Amniotic stem cell (primary cell): ENCODE data around the gene SVIL.
"Not testable (repeated sequence)": the region's sequence is repeated elsewhere in the genome, so short reads cannot be mapped to it uniquely, and the experiment has no call there.

Source experiments
- DNase-seq: peaks from one replicate; lab custom pipeline; 2025; lab: John Stamatoyannopoulos, UW

Gene SVIL

DNA sequence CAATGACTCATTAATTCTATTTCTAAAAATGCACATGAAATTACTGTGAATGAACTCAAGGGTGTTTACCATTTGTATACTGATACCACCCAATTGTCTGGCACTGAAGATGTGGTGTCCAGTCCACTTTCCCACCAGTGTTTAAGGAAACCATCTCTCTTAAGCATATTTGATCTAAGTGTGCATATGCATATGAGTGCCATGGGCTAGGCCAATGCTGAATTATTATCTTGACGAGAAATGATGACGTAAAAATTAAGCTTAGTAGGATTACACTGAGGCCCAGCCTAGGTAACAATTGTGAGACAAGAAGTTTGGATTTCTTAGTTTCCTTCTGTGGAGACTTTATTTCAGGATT, 59.7 kb downstream of the SVIL start:
- no peak for DNase-seq

DNA sequence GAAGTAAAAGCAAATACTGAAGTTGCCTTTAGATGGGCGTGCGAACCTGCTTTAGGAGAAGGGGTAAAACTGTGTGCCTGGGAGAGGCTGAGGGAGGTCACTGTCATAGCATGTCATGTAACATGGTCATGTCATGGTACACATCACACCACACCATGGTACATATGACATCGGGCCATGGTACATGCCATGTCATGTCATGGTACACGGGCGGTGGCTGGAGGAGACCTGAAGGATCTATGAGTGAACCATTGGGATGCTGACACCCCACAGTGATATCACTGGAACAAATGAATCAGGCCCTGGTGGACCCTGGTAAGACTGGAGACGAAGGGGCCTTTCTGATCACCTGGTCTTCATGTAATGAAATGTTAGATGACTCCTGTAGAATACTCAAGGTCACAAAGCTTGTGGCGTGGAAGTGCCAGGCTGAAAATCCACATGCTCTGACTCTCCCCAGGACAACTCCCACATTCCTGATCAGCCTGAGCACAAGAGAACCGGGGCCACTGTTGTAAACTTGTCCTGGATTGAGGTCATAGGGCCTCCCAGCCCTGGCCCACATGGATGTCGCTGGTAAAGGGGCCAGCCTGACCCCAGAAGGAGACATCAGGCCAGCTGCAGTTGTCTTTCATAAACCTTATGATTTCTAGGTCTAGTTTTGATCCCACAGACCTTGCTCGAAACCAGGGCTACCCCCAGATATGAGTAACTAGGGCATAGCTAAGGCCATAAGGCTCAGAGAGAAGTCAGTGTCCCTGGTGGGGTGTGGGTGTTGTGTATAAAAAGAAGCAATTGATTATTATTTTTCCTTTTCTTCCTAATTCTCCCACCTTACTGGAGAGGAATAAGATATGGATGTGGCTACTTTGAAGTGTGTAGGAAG, 60.3 kb downstream of the SVIL start:
- not testable (repeated sequence) for DNase-seq

DNA sequence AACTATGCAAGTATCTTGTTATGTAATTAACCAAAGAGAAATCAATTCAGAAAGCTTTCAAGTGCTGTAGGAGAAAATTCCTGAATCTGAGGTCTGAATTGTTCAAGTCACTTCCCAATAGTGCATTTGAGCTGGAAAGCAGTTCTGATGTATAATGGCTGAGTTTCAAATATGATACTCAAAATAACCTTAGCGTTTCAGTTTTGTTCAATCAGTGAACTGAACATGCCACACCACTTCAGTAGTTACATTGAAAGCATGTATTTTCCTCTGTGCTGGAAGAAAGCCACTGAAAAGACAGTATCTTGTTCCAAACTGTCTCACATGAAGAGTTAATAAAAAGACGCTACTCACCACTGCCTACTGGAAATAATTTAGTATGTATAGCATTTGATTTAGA, 64.5 kb downstream of the SVIL start:
- not testable (repeated sequence) for DNase-seq

DNA sequence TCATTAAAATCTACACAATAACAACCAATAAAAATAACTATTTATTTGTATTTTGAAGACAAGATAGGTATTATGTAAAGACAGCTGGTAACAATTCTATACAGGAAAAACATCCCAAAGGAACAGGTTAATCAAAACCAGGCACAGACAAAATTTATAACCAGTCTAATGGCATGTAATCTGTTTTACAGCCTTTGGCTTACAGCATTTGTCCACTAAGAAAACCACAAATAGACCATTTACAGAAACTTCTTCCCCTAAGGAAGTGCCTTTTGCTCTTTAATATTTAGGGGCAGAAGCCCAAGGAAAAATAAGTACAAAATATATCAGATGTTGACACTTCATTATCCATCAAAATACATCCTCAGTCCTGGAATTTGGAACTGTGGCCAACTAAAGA, 65.0 kb downstream of the SVIL start:
- DNase-seq, result no peak

DNA sequence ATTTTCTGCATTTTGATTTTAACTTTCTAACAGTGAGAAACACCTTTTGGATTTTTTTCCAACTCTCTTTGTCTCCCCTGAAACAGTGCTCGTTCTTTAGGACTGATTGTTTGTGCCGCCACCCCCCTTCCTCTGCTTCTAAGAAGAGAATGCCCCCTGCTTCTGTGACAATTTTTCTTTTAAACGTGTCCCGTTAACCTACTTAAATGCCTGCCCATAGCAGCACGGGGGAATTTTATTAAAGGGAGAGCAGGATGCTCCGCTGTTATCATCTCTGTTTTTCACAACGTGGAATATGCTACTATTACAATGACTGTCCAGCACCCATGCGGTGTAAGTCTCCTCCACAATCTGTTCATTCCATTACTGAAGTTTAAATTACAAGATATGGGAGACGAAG, 67.8 kb downstream of the SVIL start:
- no peak for DNase-seq

DNA sequence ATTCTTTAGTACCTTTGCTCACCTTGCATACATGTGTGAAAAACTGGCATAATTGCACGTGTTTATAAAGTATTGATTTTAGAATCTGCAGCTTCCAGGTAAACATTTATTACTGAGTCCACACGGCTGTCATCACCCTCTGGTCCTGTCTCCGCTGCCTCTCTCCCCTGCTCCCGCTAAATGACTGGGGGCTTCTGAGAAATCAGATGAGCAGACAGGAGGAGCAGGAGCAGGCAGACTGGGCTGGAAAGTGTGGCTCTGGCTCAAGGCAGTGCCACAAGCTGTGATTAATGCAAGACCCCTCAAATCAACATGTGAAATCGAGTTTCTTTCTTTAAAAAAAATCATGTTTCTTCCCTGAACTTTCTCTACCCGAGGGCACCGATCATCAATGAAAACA, 68.6 kb downstream of the SVIL start:
- DNase-seq, result not testable (repeated sequence)

DNA sequence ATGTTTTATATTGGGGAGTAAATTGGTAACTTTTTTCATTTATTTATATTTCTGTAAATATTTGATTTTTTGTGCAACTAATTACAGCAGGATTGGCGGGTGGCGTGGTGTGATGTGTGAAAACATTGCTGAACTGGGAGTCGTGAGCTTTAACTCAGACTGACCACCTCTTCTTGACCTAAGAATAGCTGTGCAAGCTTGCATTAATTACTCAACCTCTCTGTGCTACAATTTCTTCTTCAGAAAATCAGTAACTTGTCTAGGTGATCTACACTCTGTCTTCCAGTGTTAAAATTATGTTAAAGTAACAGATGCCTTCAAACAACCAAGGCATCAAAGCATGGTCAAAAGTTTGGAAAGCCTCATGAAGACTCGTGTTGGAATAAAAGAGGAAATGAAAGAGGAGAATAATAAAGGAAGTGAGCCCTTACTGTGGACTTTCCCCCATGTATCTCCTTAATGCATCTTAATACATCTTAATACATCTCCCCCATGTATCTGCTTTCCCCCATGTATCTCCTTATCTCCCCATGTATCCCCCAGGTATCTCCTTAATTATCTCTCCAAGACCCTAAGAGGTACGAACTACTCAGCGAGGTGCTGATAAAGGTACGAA, 71.2 kb downstream of the SVIL start:
- no peak for DNase-seq

DNA sequence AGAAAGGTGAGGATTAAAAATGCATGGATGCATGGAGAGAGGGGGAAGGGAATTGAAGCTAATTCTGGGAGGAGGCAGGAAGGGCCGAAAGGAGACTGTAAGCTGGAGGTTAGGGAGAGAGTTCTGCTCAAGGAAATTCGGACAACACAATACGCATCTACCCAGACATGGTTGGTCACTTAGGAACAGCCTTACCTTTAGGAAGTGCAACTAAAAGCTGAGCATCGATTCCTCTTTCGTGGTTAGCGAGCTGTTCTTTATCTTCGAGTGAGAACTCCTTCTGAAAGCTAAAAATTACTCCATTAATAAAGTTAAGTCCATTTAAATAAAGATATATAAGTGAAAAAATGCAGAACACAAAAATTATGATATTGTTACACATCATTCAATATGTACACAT, 71.8 kb downstream of the SVIL start:
- DNase-seq, result not testable (repeated sequence)

DNA sequence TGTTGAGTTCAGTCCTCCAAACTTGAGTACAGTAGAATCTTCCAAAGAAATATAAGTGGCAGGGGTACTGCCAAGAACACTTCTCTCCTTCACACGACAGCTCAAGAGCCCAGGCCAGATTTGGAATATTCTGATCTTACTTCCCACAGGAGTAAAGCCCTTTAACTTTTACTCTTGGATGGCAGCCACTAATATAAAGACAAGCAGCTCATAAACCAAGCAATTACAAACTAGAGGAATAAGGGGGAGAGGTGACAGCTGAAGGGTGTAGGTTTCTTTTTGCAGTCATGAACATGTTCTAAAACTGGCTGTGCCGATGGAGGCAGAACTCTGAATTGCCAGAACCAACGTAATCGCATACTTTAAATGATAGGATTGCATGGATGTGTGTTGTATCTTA, 74.8 kb downstream of the SVIL start:
- no peak for DNase-seq

DNA sequence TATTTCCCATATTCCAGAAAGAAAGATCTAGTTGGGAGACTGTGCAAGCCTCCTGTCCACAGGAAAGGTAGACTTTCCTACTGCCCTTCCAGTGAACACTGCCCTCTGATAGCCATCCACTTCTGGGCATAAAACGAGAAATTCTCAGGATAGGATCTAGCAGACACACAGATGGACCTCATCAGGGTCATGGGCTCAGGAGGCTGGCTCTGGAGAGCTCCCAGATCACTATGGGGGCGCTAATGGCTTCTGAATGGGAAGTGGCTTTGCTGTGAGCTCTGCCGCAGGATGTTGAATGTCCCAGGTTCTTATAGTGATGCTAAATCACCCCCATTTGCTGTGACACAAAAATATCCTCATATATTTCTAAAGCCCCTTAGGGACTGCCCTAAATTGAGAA, 77.1 kb downstream of the SVIL start:
- no peak for DNase-seq

DNA sequence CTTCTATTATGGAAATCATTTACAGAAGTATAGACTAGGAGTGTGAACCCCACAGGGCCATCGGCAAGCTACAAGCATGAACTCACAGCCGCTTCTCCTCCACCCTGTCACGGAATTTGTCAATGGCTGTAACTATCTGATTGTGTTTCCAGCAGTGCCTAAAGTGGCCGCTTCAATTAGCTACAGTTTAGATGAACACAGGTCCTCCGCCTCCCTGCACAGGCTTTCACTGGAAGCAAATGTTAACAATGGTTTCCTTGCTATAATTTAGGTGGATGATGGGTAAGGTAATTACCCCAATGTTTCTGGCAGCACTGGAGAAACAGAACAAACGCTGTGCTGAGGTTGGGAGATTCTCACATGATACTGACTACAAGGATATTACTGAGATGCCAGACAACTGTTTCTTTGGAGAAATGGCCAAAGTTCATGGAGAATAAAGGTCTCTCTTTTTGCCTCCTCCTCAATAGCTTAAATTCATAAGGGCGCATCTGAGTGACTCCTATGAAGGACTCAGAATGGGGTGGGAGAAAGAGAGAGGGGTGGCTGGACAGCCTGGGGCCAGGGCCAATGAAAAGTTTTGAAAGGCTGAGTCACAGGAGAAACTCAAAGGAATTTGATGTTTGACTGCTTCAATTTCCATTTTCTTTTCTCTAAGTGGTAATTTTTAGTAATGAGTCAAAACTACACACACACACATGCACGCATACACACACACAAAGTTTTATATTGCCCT, 78.9 kb downstream of the SVIL start:
- peak; percentile 21 for DNase-seq

DNA sequence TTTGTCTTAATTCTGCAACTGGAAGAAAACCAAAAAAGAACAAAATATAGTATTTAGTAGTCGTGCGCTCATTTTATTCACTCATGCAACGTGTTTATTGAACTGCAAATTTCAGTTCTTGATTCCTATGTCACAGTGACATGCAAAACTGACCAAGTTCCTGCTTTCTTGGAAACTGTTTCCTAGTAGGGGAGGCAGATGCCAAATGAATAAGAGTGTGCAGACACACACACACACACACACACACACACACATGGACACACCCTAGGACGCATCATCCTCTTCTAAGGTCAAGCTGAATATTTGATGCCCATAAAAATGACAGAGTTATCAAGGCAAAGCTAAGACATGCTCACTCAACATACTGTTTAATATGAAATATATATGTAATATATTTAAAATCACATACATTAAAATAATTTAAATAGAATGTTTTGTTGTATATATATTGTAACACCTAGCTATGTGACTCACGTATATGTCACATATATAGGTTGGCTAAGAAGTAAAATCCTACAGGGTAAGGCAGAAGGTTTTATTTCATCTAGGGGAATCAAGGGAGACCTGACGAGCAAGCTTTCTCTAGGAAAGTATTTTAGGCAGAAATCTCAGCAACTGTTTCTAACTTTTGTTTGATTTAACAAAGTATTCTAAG, 79.6 kb downstream of the SVIL start:
- no peak for DNase-seq

DNA sequence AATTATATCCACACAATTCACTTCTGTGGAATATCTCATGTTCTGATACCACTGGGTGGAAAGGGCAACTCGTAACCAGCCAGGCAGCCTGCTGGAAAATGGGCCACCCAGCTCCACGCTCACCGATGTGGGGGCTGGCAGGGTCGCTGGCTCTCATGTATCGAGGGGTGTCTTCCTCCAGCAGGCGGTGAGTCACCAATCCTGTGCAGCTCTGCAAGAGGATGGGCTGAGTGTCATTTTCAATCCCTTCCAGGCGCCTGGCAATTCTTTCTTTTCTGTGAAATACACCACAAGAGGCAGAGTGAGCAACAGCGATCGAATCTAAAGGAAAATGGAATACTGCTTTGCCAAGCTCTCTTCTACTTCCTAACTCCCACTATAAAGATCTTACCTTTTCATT, 80.1 kb downstream of the SVIL start:
- no peak for DNase-seq

DNA sequence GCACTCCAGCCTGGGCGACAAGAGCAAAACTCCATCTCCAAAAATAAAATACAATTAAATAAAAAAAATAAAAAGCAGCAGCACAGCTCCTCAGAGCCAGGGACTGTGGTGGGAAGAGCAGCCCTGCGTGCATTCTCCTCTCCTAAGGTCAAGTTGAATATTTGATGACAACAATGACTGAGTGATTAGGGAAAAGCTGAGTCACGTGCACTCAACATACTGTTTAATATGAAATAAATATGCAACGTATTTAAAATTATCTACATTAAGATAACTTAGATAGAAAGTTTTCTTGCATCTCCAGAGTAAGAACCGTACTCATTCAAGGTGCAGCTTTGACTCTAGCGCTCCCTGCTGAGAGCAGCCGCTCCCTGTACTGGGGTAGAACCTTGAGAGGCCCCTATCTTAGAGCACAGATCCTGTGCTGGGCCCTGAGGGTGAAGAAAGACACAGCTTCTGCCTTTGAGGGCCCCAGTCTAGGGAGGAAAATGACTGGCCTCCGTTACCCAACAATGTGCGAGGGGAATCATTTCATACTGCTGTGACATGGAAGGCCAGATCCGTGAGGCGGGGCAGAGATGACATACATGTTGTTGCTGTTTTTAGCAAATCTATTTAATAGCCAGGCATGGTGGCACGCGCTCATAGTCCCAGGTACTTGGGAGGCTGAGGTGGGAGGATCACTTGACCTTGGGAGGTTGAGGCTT, 81.1 kb downstream of the SVIL start:
- no peak for DNase-seq

DNA sequence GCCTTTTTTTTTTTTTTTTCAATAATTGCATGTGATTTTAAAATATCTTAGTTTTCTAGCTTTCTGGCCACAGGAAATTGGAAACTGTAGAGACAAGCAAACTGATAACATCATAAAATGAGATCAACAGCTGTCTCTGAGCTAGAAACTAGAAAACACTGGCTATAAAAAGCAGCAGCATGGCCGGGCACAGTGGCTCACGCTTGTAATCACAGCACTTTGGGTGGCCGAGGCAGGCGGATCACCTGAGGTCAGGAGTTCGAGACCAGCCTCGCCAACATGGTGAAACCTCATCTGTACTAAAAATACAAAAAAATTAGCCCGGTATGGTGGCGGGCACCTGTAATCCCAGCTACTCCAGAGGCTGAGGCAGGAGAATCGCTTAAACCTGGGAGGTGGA, 81.7 kb downstream of the SVIL start:
- DNase-seq, result not testable (repeated sequence)

DNA sequence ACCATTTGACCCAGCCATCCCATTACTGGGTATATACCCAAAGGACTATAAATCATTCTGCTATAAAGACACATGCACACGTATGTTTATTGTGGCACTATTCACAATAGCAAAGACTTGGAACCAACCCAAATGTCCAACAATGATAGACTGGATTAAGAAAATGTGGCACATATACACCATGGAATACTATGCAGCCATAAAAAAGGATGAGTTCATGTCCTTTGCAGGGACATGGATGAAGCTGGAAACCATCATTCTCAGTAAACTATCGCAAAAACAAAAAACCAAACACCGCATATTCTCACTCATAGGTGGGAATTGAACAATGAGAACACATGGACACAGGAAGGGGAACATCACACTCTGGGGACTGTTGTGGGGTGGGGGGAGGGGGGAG, 85.3 kb downstream of the SVIL start:
- not testable (repeated sequence) for DNase-seq

DNA sequence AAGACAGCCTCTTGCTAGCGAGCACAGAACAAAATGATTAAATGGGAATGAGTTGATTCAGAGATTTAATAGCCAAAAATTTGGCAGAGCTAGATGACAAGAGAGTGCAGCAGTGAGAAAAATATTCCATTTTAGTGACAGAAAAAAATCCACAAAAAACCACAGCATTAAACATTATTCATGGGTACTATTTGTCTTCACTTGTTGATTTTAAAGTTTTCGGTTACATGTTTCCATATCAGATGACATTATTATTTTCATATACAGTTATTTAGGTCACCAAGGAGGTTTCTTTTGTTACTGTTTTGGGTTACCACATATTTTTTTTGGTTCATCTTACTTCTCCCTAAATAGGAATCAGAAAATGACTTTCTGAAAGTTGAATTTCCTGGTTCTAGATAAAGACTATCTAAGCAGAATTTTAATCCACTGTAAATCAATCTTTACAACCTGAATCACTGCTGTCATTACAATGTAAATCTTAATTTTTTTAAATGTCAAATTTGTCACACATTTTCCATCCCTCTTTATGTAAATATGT, 87.9 kb downstream of the SVIL start:
- DNase-seq, result no peak

DNA sequence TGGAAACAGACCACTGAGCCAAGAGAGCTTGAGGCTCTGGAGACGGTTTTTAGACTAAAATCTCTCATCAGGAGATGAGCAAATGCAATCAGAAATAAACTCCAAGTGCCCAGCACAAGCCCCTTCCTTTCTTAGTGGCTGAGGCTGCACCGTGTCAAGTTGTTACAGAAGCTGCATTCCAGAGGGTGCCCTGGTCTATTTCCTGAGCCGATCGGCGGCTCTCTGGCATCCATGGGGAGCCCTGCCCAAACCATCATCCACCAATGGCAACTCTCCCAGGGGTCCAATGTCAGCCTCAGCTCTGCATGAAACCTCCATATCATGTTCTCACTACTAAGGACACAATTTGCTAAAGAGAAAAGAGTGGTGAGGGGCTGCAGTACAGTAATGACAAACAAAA, 89.6 kb downstream of the SVIL start:
- DNase-seq, result no peak

DNA sequence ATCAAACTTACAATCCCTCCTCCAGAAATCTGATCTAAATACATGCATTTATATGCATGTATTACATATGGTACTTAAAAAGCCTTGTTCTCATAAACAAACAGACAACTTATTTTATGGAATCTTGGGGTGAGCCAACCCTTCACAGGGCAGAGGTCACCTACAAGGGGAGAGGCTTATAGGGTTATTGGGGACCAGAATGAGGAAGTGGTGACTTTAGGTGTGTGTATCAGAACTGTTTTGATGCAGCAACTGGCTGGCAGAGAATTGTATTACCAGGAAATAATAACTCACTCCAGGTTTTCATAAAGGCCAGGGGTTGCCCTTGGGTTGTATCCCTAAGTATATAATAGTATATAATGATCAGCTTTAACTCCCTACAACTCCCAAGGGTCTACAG, 91.1 kb downstream of the SVIL start:
- no peak for DNase-seq

DNA sequence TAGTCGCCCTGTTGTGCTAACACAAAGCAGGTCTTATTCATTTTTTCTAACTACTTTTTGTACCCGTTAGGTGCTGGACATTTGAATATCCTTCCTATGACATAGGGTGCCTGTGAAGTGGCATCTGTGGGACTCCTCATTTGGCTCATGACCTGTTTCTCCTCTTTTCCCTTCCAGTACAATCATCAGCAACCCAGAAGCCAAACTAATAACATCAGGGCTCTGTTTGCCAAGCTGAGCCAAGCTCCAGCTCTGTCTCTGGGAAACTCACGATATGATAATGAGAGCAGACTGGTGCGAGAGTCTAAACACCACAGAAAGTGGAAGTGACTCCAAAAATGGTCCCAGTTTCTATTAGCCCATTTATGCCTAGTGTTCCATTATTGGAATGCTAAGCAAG, 92.0 kb downstream of the SVIL start:
- no peak for DNase-seq

DNA sequence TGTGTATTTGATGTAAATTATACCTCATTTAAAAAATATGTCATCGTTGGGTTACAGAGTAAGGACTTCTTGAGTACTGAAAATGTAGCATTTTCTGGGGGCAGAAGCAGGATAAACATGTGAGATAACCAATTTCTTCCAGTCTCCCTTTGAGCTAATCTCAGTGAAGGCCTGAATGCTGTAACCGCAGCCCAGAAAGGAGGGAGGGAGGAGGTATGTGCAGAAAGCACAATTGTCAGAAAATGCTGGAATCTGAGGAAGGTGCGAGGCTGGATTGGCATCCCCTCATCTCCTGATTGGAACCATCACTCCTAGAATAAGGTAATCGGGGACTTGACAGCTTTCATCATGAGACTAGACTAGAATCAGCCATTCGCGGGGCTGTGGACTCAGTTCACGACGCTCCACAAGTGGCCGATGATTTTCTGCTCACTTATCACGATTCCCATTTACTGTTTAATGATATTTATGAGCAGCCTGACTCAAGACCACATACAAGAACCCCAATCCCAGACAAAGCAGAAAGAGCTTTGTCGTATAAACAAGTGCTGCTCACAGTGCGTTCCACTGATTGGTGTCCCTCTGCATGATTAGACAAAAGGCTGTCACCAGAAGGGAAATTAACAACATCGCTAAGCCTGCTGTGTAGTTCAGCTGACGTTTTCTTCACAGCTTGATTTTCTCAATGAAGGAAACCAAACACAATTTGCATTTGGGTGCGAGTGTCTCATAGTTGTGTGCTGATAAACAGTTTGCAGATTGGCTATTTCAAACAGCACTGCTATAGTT, 93.2 kb downstream of the SVIL start:
- DNase-seq, result no peak
